Adrenal gland (tissue), 5 donors: Measurements from ENCODE around the gene C13orf46.

Experiments used
- CTCF ChIP-seq, 6 experiments: fragments of 450-650 bp in 4 of 6; fragments of 200-600 bp in 2 of 6; sonication (generic) in 1 of 6; IDR thresholded peaks; 1 replicate in 5 of 6; 2 replicates in 1 of 6; pipeline versions ENCODE4 v1.5.1 to v1.8.0; 2016 to 2021; ENCODE audit warnings: antibody characterized with exemption in 6 of 6, mild to moderate bottlenecking in 2 of 6, moderate library complexity in 1 of 6
- POLR2A ChIP-seq, 2 donors: fragments of 450-650 bp; IDR thresholded peaks; one replicate each; pipeline ENCODE4 v1.6.1; 2017; ENCODE audit warnings: antibody characterized with exemption in 2 of 2, mild to moderate bottlenecking in 2 of 2, moderate library complexity in 1 of 2
- donor health status: DM: no; HTN: no; CAD: no.

- TF ChIP-seq CTCF (IDR thresholded peaks at IDR 0.05) (no peak), POLR2A (IDR thresholded peaks at IDR 0.05) (no peak)
These were observed 38.3 kb upstream of the C13orf46 start for GRCh38 chr13:114012141-114012540.
